Measurements from ENCODE around the gene GON4L. TPM values are rescaled to one million over a fixed set of nuclear protein-coding genes. Genes with fewer than 3 reads are reported as not detected.
A peak's percentile ranks its signal among the peaks of the same experiment; 100 is the strongest.
"Not testable (repeated sequence)": the region's sequence is repeated elsewhere in the genome, so short reads cannot be mapped to it uniquely, and the experiment has no call there.

GON4L gene
- total RNA-seq, 2 donors from 2014 or later, result 88.4 to 93.9 TPM

- Mint-ChIP-seq H3K4me1 (peaks cover 13% of the 10 kb centered on the region), H3K36me3 (ENCODE audit: low read depth) (peaks cover 3% of the 10 kb centered on the region), H3K27me3 (no peaks in the 10 kb centered on the region), H3K27ac (no peak overlapping the region), H3K4me3 (no peak overlapping the region)
- no peak for ATAC-seq
- H3K9me3 ChIP-seq (ENCODE audit: control insufficient read depth, low read length, poor library complexity, severe bottlenecking), result no peaks in the 10 kb centered on the region
- no peak for DNase-seq
Observed at GRCh38 chr1:155709391-155709790, 147.6 kb downstream of the GON4L start.

GRCh38 chr1:155706139-155706538 is 150.9 kb downstream of the GON4L start:
- Mint-ChIP-seq H3K4me1 (peaks cover 16% of the 10 kb centered on the region), H3K27ac (no peak overlapping the region)
- no peak for ATAC-seq

GRCh38 chr1:155704414-155704813 is 152.6 kb downstream of the GON4L start:
- not testable (repeated sequence) for ATAC-seq; H3K36me3 Mint-ChIP-seq (ENCODE audit: low read depth); H3K4me3 Mint-ChIP-seq; DNase-seq; H3K27me3 Mint-ChIP-seq; H3K9me3 ChIP-seq (ENCODE audit: control insufficient read depth, low read length, poor library complexity, severe bottlenecking)
- Mint-ChIP-seq H3K4me1 (peaks cover 19% of the 10 kb centered on the region), H3K27ac (peak overlapping the region; percentile 60)

More at GRCh38 chr1:155706139-155706538, 150.9 kb downstream of the GON4L start:
- no peak overlapping the region for H3K4me3 Mint-ChIP-seq
- no peaks in the 10 kb centered on the region for H3K27me3 Mint-ChIP-seq
- H3K36me3 Mint-ChIP-seq (ENCODE audit: low read depth), result no peaks in the 10 kb centered on the region
- no peaks in the 10 kb centered on the region for H3K9me3 ChIP-seq (ENCODE audit: control insufficient read depth, low read length, poor library complexity, severe bottlenecking)
- no peak for DNase-seq

- peaks cover 24% of the 10 kb centered on the region for H3K4me1 Mint-ChIP-seq
- ATAC-seq, result no peak
- DNase-seq, result no peak
- H3K27me3 Mint-ChIP-seq, result no peaks in the 10 kb centered on the region
- H3K27ac Mint-ChIP-seq, result no peak overlapping the region
- H3K9me3 ChIP-seq (ENCODE audit: control insufficient read depth, low read length, poor library complexity, severe bottlenecking), result no peaks in the 10 kb centered on the region
- no peak overlapping the region for H3K4me3 Mint-ChIP-seq
- H3K36me3 Mint-ChIP-seq (ENCODE audit: low read depth), result peaks cover 2% of the 10 kb centered on the region
Observed at GRCh38 chr1:155703216-155703615, 153.8 kb downstream of the GON4L start.

DNA sequence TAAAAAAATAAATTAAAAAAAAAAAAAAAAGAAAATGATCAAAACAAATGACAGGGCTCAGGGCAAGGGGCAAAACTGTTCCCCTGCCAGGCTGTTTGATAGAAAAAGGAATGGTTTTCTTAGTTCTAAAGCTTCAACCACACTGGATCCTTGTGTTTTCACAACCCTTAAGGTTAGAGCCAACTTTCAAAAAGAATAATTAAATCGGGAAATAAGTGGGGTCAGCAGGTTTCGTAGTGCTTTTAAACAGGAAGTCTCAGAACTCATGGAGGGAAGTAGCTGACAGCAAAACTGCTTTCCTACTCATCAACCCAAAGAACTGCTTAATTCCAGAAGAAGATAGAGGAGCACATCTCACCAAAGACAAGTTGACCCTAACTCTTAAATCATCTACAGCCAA is 155.3 kb downstream of the GON4L start:
- ATAC-seq; DNase-seq; H3K27ac Mint-ChIP-seq; H3K27me3 Mint-ChIP-seq; H3K4me3 Mint-ChIP-seq; H3K9me3 ChIP-seq (ENCODE audit: control insufficient read depth, low read length, poor library complexity, severe bottlenecking); H3K36me3 Mint-ChIP-seq (ENCODE audit: low read depth): not testable (repeated sequence)
- peaks cover 24% of the 10 kb centered on the region for H3K4me1 Mint-ChIP-seq

Other genes starting within 250 kb of the GON4L start
- gene MSTO1, start 247.0 kb downstream of the GON4L start, total RNA-seq, result 10 to 100 TPM; 49.2 to 60.1 TPM
- gene YY1AP1, start 168.4 kb downstream of the GON4L start, total RNA-seq, result 10 to 100 TPM; 85.0 to 86.4 TPM
- 100 to 1,000 TPM in 1 of 2 donors, 10 to 100 TPM in 1; 98.9 to 127 TPM for gene DAP3, start 168.1 kb downstream of the GON4L start, total RNA-seq
- gene SYT11, start 2.4 kb upstream of the GON4L start, total RNA-seq, result 10 to 100 TPM; 27.0 to 30.2 TPM
- 10 to 100 TPM; 47.8 to 64.6 TPM for gene RIT1, start 54.1 kb upstream of the GON4L start, total RNA-seq
- 10 to 100 TPM; 59.9 to 63.1 TPM for gene KHDC4, start 77.2 kb upstream of the GON4L start, total RNA-seq
- not detected for gene RXFP4, start 84.4 kb upstream of the GON4L start, total RNA-seq
- gene ARHGEF2, start 121.3 kb upstream of the GON4L start, total RNA-seq, result 100 to 1,000 TPM in 1 of 2 donors, 10 to 100 TPM in 1; 86.1 to 123 TPM
- 100 to 1,000 TPM; 217 to 234 TPM for gene SSR2, start 163.7 kb upstream of the GON4L start, total RNA-seq
- 10 to 100 TPM; 21.9 to 22.7 TPM for gene UBQLN4, start 196.6 kb upstream of the GON4L start, total RNA-seq
- gene LAMTOR2, start 197.6 kb upstream of the GON4L start, total RNA-seq, result 10 to 100 TPM; 19.4 to 21.4 TPM
- 1 to 10 TPM; 1.4 to 1.8 TPM for gene RAB25, start 203.9 kb upstream of the GON4L start, total RNA-seq
- not detected for gene MEX3A, start 225.3 kb upstream of the GON4L start, total RNA-seq